NOMO-1 treated with dmso at 0.1 percent for 144 hours (cell line): Measurements from ENCODE around the gene SLC25A26.
"Not testable (repeated sequence)": the region's sequence is repeated elsewhere in the genome, so short reads cannot be mapped to it uniquely, and the experiment has no call there.

Experiments
- DNase-seq: peaks from one replicate; lab custom pipeline; 2025; ENCODE audit not compliant: unreplicated experiment; lab: John Stamatoyannopoulos, UW

SLC25A26 gene

DNA sequence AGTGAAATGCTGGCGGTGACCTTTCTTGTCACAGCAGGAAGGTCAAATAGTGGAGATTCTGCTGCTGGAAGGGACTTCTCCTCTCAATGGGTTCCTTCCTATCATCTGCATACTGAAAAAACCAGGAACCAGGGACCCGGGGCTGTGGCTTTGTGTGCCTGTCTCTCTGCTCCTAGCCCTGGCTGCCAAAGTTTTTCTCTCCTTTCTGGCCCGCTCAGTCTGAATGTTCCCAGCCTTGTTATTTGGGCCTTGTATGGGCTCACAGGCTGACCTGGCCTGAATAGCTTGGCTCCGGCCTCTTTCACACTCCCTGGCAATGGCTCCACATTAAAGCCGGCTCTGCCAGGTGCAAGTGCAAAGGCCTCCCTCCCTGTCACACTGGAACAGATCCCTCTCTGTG, 185.4 kb downstream of the SLC25A26 start:
- no peak for DNase-seq

- DNase-seq = no peak
Observed at GRCh38 chr3:66406831-66407610, 186.2 kb downstream of the SLC25A26 start.

DNA sequence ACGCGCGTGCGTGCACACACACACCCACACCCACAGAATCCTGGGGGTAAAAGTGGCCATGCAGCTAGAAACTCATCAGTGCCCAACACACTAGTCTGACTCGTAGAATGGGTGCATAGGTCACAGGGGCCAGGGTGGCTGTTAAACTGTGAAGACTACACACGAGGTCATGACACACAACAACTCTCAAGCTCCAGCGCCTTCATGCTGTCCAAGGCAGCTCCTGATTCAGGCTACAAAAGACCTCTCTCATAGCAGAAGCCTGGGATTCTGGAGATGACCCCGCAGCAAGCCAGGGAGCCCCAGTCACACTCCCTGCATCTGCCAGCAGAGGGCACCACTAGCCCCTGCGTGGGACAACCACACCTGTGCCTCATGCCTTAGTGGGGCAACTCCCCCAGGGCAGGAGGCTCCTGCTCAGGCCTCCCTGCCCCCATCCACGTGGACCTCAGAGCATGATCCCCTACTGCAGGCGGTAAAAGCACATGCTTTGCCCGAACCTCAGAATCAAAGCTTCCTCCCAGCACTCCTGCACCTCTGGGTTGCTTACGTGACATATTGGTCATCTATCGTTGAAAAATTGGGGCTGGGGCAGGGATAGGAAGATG, 186.9 kb downstream of the SLC25A26 start:
- DNase-seq = no peak

DNA sequence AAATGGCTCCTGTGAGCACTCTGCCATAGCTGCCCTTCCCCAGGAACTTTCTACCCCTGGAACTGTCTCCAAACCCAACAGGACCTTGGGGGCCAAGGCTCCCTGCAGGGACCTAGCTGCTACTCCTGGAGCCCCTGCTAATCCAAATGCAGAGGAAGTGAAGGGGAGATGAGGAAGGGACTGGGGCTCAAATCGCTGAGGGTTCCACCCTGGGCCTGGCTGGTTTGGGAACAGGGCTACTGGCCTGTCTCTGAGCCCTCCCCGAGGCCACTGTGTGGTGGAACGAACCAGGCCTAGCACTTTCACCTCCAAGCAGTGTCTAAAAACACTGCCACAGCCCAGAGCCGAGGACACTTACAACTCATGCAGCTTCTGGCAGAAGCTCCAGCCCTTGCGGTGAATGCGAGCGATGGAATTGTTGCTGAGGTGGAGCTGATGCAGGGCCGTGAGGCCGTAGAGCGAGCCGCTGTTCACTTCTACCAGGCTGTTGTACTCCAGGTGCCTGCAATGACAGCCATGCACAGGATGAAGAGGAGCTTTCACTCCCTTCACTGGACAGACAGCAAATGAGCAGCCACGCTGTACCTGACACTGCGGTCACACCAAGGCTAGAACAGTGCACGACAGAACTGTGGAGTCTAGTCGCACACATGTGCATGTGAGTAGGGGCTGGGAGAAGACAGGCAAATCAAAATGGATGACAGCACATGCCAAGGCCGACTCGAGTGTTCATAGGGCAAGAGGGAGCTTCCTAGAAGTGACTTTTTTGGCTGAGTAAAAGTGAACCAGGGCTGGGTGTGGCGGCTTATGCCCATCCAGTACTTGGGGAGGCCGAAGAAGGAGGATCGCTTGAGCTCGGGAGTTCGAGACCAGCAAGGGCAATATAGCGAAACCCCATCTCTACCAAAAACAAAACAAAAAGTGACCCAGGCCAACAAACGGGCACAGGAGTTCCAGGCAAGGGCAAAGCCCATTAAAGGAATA, 189.3 kb downstream of the SLC25A26 start:
- DNase-seq = no peak

DNA sequence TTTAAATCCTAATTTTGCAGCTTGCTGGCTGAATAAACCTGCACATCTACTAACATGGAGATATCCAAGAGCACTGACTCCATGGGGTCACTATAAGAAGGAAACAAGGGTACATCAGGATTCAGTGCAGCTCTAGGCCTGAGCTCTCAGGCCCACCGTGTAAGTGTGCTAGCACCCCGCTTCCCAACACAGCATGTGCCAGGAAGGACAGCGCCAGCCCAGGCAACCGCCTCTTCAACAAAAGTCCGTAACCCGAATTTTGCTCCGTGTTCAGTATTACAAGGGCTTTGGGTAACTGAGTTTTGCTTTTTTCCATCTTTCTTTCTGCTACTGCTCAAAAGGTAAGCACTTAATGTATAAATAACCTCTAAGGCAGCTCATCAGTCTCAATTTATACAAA, 190.2 kb downstream of the SLC25A26 start:
- no peak for DNase-seq

DNA sequence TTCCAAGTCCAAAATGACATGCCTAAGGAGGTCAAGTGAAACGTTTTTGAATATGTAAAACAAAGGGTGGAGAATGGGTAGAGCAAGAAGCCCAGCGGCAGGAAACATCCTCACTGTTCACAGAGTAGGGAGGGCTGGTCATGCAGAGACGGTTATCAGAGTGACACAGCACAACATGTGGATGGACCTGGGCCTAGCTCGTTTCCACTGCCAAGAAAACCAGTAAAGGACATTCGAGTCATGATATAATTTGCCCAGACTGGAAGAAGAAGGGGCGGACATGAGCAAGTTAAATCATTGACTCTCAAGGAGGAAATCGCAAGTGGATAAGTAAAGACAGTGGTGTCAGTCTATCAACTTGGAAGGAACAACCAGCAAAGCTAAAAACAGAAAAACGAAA, 190.7 kb downstream of the SLC25A26 start:
- DNase-seq = no peak

DNA sequence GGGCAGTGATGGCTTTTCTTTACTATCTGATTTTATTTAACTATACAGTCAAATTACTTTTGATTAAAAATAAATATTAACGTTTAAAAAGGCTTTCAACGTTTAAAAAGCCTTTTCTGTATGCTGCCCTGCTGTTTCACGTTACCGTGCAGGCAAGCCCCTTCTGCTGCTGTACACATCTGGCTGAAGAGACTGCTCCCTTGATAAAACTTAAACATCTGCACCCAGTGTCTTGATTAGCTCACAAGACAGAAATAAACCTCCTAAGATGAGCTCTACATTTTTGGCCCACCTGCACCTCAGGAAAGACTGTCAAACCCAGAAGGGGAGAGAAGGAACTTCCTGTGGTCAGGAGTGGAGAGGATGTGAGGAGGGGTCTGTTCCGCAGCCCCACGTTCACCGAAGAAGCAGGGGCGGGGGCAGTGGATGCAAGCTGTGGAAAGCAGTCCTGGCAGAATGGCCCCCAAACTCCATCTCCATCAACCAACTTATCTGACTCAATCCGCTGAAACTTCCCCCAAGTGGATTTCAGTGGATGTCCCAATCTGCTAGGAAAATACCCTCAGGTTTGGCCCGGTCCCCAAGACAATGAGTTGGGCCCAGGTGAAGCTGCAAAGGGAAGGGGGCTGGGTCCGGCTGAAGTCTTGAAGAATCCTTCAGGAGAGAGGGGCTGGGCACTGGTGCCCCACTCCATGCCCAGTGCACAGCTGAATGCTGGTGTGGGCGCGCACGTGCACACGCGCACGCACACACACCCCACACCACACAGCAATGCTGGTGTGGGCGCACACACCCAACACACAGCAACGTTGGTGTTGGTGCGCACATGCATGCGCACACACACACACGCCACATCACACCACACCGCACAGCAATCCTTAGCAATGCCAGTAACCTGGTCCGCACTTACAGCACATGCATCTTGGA, 191.4 kb downstream of the SLC25A26 start:
- DNase-seq = no peak

GRCh38 chr3:66413151-66413751, 192.4 kb downstream of the SLC25A26 start:
- no peak for DNase-seq

DNA sequence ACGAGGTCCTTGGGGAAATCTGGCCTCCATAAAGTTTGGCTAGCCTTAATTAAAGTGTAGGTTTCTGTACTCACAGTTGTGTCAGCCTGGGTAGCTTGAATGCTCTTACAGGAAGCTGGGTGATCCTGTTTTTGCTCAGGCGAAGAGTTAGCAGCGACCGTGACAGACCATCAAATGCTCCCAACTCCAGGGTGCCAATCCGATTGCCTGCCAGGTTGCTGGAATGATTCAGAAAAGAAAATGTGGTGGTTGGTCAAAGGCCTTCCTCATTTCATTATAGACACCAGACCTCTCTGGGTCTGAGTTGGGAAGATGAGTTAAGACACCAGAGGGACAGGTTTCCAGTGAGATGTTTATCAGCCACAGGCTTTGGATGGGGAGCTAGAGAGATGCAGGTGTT, 194.0 kb downstream of the SLC25A26 start:
- DNase-seq = no peak

DNA sequence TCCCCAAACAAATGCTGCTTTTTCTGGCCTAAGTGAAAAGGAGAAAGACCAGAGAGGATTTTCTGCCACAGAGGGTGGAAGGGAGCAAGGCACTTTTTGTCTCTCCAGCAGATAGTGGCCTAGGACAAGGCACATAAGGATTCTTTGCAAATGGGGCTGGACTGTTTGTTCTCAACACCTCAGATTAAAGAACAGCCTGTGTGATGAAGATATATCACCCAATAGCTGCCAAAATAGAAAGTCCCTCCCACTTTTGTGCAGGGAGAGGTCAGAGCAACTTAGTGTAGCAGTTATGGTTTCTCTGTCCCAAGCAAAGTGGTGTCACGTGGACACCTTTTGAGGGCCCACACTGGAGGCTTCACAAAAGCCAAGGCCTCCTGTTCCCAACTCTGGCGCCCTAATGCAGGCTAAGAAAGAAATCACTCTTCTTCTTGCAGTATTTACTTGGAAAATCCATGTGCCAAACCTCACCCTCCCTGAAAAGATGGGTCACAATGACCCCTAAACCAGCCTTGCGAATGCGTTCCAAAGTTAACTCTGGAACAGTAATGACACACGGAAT, 195.1 kb downstream of the SLC25A26 start:
- DNase-seq = no peak

- DNase-seq = no peak
Observed at GRCh38 chr3:66416556-66417304, 195.9 kb downstream of the SLC25A26 start.

- no peak for DNase-seq
Observed at GRCh38 chr3:66418475-66418931, 197.7 kb downstream of the SLC25A26 start.

DNA sequence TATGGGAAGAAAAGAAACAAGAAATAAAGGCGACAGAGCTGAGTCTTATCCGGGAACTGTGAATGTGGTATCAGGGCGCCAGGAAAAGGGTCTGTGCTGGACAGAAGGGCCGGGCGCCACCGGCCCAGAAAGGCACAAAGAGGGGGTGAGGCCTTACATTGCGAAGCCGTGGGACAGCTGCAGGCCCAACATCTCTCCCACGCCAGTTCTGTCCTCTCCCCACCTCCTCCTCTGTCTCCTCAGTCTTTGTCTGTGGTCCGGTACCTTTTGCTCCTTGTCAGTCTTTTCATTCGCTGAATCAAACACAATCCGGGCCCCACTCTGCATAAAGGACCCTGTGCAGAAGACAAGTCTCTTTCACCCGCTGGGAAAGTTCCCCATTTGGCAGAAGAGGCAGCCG, 198.2 kb downstream of the SLC25A26 start:
- DNase-seq = no peak

DNA sequence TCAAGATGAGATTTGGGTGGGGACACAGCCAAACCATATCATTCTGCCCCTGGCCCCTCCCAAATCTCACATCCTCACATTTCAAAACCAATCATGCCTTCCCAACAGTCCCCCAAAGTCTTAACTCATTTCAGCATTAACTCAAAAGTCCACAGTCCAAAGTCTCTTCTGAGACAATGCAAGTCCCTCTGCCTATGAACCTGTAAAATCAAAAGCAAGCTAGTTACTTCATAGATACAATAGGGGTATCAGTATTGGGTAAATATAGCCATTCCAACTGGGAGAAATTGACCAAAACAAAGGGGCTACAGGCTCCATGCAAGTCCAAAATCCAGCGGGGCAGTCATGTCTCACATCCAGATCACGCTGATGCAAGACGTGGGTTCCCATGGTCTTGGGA, 200.3 kb downstream of the SLC25A26 start:
- DNase-seq = not testable (repeated sequence)

DNA sequence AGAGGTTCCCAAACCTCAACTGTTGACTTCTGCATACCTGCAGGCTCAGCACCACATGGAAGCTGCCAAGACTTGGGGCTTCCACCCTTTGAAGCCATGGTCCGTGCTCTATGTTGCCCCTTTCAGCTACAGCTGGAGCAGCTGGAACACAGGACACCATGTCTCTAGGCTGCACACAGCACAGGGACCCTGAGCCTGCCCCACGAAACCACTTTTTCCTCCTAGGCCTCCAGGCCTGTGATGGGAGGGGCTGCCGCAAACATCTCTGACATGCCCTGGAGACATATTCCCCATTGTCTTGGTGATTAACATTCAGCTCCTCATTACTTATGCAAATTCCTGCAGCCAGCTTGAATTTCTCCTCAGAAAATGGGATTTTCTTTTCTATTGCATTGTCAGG, 201.1 kb downstream of the SLC25A26 start:
- not testable (repeated sequence) for DNase-seq

DNA sequence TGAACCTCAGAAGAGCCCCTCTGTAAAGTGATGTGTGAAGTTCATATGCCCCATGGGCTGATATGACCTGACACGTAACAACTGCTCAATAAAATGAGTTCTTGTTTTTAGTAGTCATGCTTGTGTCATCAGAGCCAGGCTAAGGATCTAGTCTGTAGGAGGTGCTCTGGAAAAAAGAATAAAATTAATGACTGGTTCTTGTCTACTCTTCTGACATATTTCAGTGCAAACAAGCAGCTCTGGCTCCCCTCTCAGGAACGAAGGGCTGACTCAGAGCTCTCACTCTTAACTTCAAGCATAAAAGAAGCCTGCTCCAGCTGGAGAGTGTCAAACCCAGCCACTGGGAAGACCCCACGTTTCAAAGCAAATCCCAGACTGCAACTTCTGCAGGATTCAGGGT, 203.0 kb downstream of the SLC25A26 start:
- no peak for DNase-seq

- no peak for DNase-seq
Observed at GRCh38 chr3:66425032-66425431, 204.2 kb downstream of the SLC25A26 start.

DNA sequence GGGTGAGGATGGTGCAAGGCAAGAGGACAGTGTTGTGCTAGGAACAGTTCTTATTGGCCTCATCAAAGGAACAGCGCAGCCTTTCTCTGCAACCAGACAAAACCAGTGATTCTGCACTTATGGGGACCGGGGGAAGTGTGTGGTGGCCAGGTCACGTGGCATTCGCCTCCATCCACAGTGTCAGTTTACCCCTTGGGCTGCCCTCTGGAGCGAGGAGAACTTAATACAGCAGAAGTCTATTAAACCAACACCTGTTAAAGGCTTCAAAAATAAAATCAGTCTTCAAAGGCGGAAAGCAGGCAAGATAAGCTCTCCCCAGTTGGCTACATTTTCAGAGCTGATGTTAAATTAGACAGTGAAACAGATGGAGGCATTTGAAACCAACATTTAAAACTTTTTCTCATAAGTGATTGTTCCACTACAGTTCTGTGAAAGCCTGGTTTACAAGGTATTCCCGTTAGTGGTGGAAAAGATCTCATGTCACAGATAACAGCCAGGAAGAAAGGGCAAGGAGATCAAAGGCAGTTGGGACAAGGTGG, 204.8 kb downstream of the SLC25A26 start:
- DNase-seq = no peak

GRCh38 chr3:66426135-66426534, 205.3 kb downstream of the SLC25A26 start:
- DNase-seq = no peak
